ENCODE results near the gene DCAKD. TPM values are rescaled to one million over a fixed set of nuclear protein-coding genes. Genes with fewer than 3 reads are reported as not detected.

The DCAKD gene
- total and polyA plus RNA-seq, 2 of the 8 experiments (the other 6 are each of a cell fraction or from before 2014, with no cell fraction given): 35.6 to 52.9 TPM

- no peak for FAIRE-seq
- no peak overlapping the region for H4K91ac ChIP-seq (replicated peaks; ENCODE audit: insufficient read length, low read length)
- H2BK120ac ChIP-seq (replicated peaks; ENCODE audit: low read depth, low read length): no peak overlapping the region
- no peak overlapping the region for H2BK15ac ChIP-seq (ENCODE audit: low read length)
- no peak overlapping the region for H2BK20ac ChIP-seq (ENCODE audit: low read length)
- H3K4me1 ChIP-seq (replicated peaks in 1 of 4; ENCODE audit: control insufficient read depth in 3 of 4, insufficient read depth in 4 of 4, low read length in 3 of 4): no peaks in the 10 kb centered on the region; a peak in 1 of 7 replicates
- WGBS, 2 experiments (ENCODE audit: extremely low coverage in 1 of 2, insufficient coverage in 1 of 2, insufficient read length in 1 of 2, insufficient replicate concordance in 2 of 2, low coverage in 1 of 2, low lambda C conversion rate in 2 of 2, missing lambda C conversion rate in 1 of 2): 92% methylated on average over 13 of the region's 13 CpGs; no CpG with 5 or more reads in 1 of the 2 experiments
- H3K36me3 ChIP-seq (ENCODE audit: control insufficient read depth in 2 of 4, insufficient read depth in 4 of 4, low read length in 3 of 4): peaks cover 31 to 63% (median 56%) of the 10 kb centered on the region in 4 experiments
- no peak overlapping the region for H3K4ac ChIP-seq (replicated peaks; ENCODE audit: insufficient read length, low read depth, low read length)
- H2AK5ac ChIP-seq (ENCODE audit: low read depth, low read length): no peak overlapping the region
- no peak overlapping the region for H4K8ac ChIP-seq (ENCODE audit: extremely low read depth, insufficient read depth, low read length)
- no peaks in the 10 kb centered on the region for H3K23me2 ChIP-seq (ENCODE audit: low read depth, low read length)
- no peak overlapping the region for H3K27ac ChIP-seq (ENCODE audit: low read depth, low read length)
- H3K4me2 ChIP-seq (ENCODE audit: insufficient read depth in 1 of 2, low read depth in 2 of 2, low read length in 2 of 2): no peak overlapping the region
- no peaks in the 10 kb centered on the region for H3K79me2 ChIP-seq (ENCODE audit: control insufficient read depth in 1 of 2, insufficient read depth in 2 of 2, low read length in 2 of 2)
- H3K23ac ChIP-seq (ENCODE audit: insufficient read length): no peak overlapping the region
- H3K14ac ChIP-seq (ENCODE audit: insufficient read length): no peak overlapping the region
- no peak overlapping the region for H2BK5ac ChIP-seq (ENCODE audit: low read depth, low read length)
- H3K56ac ChIP-seq (replicated peaks; ENCODE audit: insufficient read length, low read depth, low read length): no peak overlapping the region
- H4K5ac ChIP-seq (ENCODE audit: insufficient read length, low read depth, low read length): no peak overlapping the region
- no peaks in the 10 kb centered on the region; the same call in 1 of the 2 replicates for H3K79me1 ChIP-seq (ENCODE audit: low read depth, low read length)
- DNase-seq (ENCODE audit: low read depth in 1 of 2, low spot score in 2 of 2): no peak
- H4K20me1 ChIP-seq (replicated peaks in 1 of 2; ENCODE audit: control insufficient read depth in 1 of 2, insufficient read depth in 2 of 2, low read length in 2 of 2): peaks cover 0 to 9% of the 10 kb centered on the region in 2 experiments
- no peak overlapping the region for H3K4me3 ChIP-seq (ENCODE audit: extremely low read depth in 1 of 4, insufficient read depth in 2 of 4, low read depth in 3 of 4, low read length in 4 of 4)
- no peaks in the 10 kb centered on the region for H3K27me3 ChIP-seq (replicated peaks in 1 of 4; ENCODE audit: control insufficient read depth in 3 of 4, extremely low read depth in 1 of 4, insufficient read depth in 3 of 4, low read length in 3 of 4)
- CTCF ChIA-PET (ENCODE audit: partially characterized antibody): interaction anchor here (0.7 to 7.5 kb wide), 39 partner anchors 9 to 363 kb away, joined by 3 to 69 read pairs (median 5); partner anchors contain the start of genes ACBD4 and PLCD3
- H3K9me3 ChIP-seq (ENCODE audit: insufficient read depth in 2 of 2, low read depth in 1 of 2, low read length in 1 of 2): no peaks in the 10 kb centered on the region
- H2AFZ ChIP-seq (ENCODE audit: low read length): no peak overlapping the region
- POLR2A ChIA-PET (ENCODE audit: partially characterized antibody): interaction anchor here (1.2 to 1.7 kb wide), 6 partner anchors 13 to 187 kb away, joined by 3 to 7 read pairs (median 4); no protein-coding TSS in a partner anchor
- H2BK12ac ChIP-seq (ENCODE audit: low read depth, low read length): no peak overlapping the region
- H3K9ac ChIP-seq (replicated peaks in 1 of 4; ENCODE audit: extremely low read depth in 1 of 4, low read depth in 3 of 4, low read length in 3 of 4): no peak overlapping the region
- no peak overlapping the region for H3K18ac ChIP-seq (ENCODE audit: extremely low read depth, low read length)
- TF ChIP-seq NRF1 (IDR thresholded peaks at IDR 0.05; ENCODE audit: low read depth, low read length): no peak
- TF ChIP-seq EP300 (IDR thresholded peaks at IDR 0.05; ENCODE audit: borderline replicate concordance in 1 of 2, low read depth in 2 of 2, low read length in 2 of 2): no peak
- TF ChIP-seq, protein P1, sequence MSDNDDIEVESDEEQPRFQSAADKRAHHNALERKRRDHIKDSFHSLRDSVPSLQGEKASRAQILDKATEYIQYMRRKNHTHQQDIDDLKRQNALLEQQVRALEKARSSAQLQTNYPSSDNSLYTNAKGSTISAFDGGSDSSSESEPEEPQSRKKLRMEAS (IDR thresholded peaks at IDR 0.05): no peak
- TF ChIP-seq TCF12 (IDR thresholded peaks at IDR 0.05; ENCODE audit: low read depth, low read length): no peak
- TF ChIP-seq RBBP5 (IDR thresholded peaks at IDR 0.05; ENCODE audit: borderline replicate concordance, low read depth, low read length): no peak
- TF ChIP-seq POLR2AphosphoS5 (IDR thresholded peaks at IDR 0.05; ENCODE audit: low read depth, low read length): no peak
- TF ChIP-seq KDM1A (IDR thresholded peaks at IDR 0.05; ENCODE audit: borderline replicate concordance, low read length): no peak
- TF ChIP-seq CEBPB (IDR thresholded peaks at IDR 0.05; ENCODE audit: low read depth, low read length): no peak
- TF ChIP-seq TBP (IDR thresholded peaks at IDR 0.05; ENCODE audit: low read depth, low read length): no peak
- no peak for TF ChIP-seq SAP30 (IDR thresholded peaks at IDR 0.05; ENCODE audit: insufficient read depth, insufficient replicate concordance, low read length)
- no peak for TF ChIP-seq JUND (IDR thresholded peaks at IDR 0.05; ENCODE audit: low read length)
- TF ChIP-seq KDM4A (IDR thresholded peaks at IDR 0.05; ENCODE audit: low read depth, low read length, severe bottlenecking): no peak
These were observed 46.8 kb upstream of the DCAKD start for GRCh38 chr17:45098081-45098868.
